Activated T-cell treated with anti-CD3 and anti-CD28 coated beads, Interleukin-2, amount 50 U/mL, for 72 hours (primary cell): Measurements from ENCODE around the gene JUP. TPM values are rescaled to one million over a fixed set of nuclear protein-coding genes. Genes with fewer than 3 reads are reported as not detected.
A peak's percentile ranks its signal among the peaks of the same experiment; 100 is the strongest.

Experiments used
- ATAC-seq, 2 donors: fragments of 150-1000 bp; cut with Tn5 transposase; replicated peaks in 1 of 2; 2 replicates each; pipeline ENCODE4 v1.10.0; 2021; ENCODE audit warnings: moderate library complexity in 2 of 2, mild to moderate bottlenecking in 1 of 2
- DNase-seq, 2 donors: peaks; one replicate each; pipeline ENCODE4 v3.0.0; 2021 to 2022; ENCODE audit warnings: mixed read lengths in 1 of 2
- H3K27ac Mint-ChIP-seq: one replicate; pipeline ENCODE4 v1.8.0; 2022; ENCODE audit warnings: mild to moderate bottlenecking, moderate library complexity, mixed read lengths
- H3K27me3 Mint-ChIP-seq: one replicate; pipeline ENCODE4 v1.8.0; 2022; ENCODE audit warnings: low read depth, mixed read lengths
- H3K36me3 Mint-ChIP-seq, 2 donors: one replicate each; pipeline ENCODE4 v1.8.0; 2022; ENCODE audit warnings: mixed read lengths in 2 of 2, mild to moderate bottlenecking in 1 of 2; ENCODE audit not compliant: insufficient read depth in 2 of 2
- H3K4me1 Mint-ChIP-seq: one replicate; pipeline ENCODE4 v1.8.0; 2022; ENCODE audit warnings: low read depth, mixed read lengths
- H3K4me3 Mint-ChIP-seq, 2 donors: one replicate each; pipeline ENCODE4 v1.8.0; 2022; ENCODE audit warnings: mild to moderate bottlenecking in 2 of 2, mixed read lengths in 2 of 2, moderate library complexity in 2 of 2
- H3K9me3 Mint-ChIP-seq, 2 donors: one replicate each; pipeline ENCODE4 v1.8.0; 2022; ENCODE audit warnings: mixed read lengths in 2 of 2
- total RNA-seq, 2 donors: library from RNA; stranded (reverse); gene quantifications; one replicate each; pipeline ENCODE4 v1.2.3, GENCODE V29; 2022

Gene JUP
- total RNA-seq, 2 donors from 2014 or later, result 0.86 to 0.99 TPM

DNA sequence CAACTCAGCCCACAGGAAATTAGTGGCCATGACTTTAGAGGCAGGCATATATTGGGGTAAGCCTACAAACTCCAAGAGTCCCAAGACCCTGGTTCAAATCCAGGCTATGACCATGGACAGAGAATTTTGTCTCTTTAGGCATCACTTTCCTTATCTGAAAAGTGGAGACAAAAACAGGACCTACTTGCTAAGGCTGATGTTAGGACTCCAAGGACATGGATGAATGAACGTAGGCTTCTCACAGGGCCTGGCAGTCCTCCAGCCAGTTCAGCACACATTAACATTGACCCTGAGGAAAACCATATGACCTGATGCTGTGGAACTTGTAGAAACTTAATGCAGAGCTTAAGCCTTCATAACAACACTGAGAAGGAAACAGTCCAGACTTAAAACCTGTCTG lies 27.7 kb upstream of the JUP start:
- Mint-ChIP-seq H3K36me3 (peaks cover 0 to 2% of the 10 kb centered on the region in 2 donors), H3K9me3 (no peaks in the 10 kb centered on the region), H3K27ac (no peak overlapping the region), H3K4me3 (no peak overlapping the region), H3K4me1 (peaks cover 32% of the 10 kb centered on the region), H3K27me3 (peaks cover 12% of the 10 kb centered on the region)
- ATAC-seq (no peak), DNase-seq (no peak)

DNA sequence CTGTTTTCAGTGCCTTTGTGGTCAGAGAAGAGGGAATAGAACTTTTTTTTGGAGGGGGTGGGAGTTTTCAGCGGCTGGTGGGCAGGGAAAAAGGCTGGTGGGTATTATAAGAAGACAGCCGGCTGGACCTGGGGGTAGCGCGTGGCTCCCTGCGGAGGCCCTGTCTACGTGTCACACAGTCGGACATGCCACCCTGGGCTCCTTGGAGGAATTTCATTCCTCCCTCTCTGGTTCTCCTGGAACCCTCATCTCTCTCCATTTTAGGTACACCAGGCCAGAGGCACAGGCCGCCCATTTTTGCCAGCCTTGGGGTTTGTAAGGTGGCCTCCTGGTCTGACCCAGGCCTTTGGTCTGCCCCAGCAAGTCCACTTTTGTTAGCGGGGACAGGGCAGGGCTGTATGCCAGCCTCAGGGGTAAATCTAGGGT lies 27.2 kb upstream of the JUP start:
- H3K4me3 Mint-ChIP-seq, result peak overlapping the region; percentile 51 to 98
- H3K27ac Mint-ChIP-seq, result no peak overlapping the region
- H3K4me1 Mint-ChIP-seq, result peaks cover 32% of the 10 kb centered on the region
- DNase-seq, result no peak
- peaks cover 12% of the 10 kb centered on the region for H3K27me3 Mint-ChIP-seq
- peaks cover 0 to 2% of the 10 kb centered on the region in 2 donors for H3K36me3 Mint-ChIP-seq
- no peaks in the 10 kb centered on the region for H3K9me3 Mint-ChIP-seq
- no peak for ATAC-seq

DNA sequence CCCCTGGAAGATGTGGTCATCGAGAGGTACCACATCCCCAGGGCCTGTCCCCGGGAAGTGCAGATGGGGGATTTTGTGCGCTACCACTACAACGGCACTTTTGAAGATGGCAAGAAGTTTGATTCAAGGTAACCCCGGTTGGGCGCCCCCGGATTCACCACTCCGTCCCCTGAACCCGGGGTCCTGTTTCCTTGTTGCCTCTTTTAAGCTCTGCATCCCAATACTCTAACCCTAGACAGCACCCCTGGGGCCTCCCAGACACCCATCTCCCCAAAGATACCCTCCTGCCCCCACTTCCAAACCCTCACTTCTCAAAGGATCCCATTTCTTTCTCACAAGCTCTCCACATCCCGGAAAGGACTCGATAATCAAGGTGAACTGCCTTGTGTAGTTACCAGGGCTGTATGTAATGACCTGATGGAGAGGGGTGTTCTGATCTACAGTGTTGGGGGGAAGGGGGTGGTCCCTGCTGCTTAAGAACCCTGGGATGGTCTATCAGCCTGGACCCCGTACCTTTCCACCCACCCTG lies 26.7 kb upstream of the JUP start:
- no peak for DNase-seq
- no peaks in the 10 kb centered on the region for H3K9me3 Mint-ChIP-seq

DNA sequence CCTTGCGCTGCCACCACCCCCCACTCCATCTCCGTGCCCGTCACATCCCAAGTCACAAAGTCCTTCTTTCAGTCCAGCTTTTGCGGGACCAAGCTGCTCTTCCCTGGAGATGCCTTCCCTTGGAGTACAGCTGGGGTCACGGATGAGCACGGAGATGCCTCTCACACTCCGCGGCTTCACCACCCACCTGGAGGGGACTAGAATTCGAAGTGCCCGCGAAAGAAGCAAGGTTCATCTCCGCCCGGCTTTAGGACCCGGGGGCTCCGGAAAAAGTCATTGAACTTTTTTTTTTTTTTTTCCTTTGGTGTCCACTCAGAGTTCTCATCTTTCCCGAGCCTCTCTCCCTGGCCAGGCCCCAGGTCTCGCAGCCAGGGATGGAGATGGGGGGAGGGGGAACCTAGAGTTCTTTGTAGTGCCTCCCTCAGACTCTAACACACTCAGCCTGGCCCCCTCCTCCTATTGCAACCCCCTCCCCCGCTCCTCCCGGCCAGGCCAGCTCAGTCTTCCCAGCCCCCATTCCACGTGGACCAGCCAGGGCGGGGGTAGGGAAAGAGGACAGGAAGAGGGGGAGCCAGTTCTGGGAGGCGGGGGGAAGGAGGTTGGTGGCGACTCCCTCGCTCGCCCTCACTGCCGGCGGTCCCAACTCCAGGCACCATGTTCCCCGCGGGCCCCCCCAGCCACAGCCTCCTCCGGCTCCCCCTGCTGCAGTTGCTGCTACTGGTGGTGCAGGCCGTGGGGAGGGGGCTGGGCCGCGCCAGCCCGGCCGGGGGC lies 26.1 kb upstream of the JUP start, which contains the start of gene FKBP10:
Gene FKBP10 (plus strand): TSS at position 624 of the 771 bp plus-strand sequence. CDS start 31 bp downstream, at position 655.
- Mint-ChIP-seq H3K4me1 (peaks cover 32% of the 10 kb centered on the region), H3K36me3 (peaks cover 0 to 2% of the 10 kb centered on the region in 2 donors), H3K4me3 (peak within 1 kb of the TSS; percentile 98 to 99), H3K9me3 (no peaks in the 10 kb centered on the region), H3K27ac (peak within 1 kb of the TSS; percentile 29), H3K27me3 (peaks cover 12% of the 10 kb centered on the region)
- DNase-seq (peak; percentile 54 to 58), ATAC-seq (peak; percentile 14 to 20)

More for the DNA sequence above, 26.7 kb upstream of the JUP start:
- Mint-ChIP-seq H3K27ac (no peak overlapping the region), H3K4me3 (peak overlapping the region; percentile 9 to 98), H3K36me3 (peaks cover 0 to 2% of the 10 kb centered on the region in 2 donors), H3K4me1 (peaks cover 32% of the 10 kb centered on the region), H3K27me3 (peaks cover 12% of the 10 kb centered on the region)
- no peak for ATAC-seq

DNA sequence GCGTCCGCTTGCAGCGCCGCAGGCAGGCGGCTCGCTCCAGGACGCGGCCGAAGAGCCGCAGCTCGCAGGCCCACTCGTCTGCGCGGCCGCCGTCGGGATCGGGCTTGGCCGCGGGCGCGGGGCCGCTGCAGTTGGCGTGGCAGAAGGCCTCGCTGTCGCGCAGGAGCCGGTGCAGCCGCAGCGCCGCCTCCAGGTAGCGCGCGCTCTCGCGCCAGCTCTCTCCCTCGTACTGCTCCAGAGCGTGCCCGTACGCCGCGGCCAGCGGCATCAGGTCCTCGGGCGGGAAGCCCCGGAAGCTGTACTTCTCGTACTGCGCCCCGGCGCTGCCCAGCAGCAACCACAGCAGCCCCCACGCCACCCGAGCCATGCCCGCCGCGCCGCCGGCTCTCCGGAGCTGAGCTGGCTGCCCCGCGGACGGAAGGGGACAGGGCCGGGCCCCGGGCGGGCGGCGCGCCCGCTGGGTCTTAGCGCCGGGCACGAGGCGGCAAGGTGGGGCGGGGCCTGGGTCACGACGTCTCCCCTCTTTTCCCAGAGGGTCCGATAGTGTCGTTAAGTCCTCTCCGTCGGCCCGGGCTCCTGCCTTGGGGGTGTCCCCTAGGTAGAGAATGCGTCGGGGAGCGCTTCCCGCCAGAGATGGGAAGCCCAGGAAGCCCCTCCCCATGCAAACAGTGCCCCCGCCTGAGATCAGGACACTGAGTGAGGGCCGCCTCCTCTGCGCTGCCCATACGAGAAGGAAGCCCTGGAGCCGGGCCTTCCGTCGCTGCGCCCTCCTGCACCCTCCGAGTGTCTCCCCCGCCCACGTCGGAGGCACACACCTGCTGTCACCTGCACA lies 25.3 kb upstream of the JUP start, which contains the start of gene P3H4:
Gene P3H4 (minus strand): TSS at position 401 of the 832 bp plus-strand sequence. CDS start 34 bp downstream, at position 367.
- peak within 1 kb of the TSS; percentile 98 to 99 for H3K4me3 Mint-ChIP-seq
- H3K27me3 Mint-ChIP-seq, result peaks cover 12% of the 10 kb centered on the region
- peak within 1 kb of the TSS; percentile 29 for H3K27ac Mint-ChIP-seq
- DNase-seq, result peak; percentile 81 to 83
- peak; percentile 89 to 90 for ATAC-seq
- H3K36me3 Mint-ChIP-seq, result peaks cover 0 to 2% of the 10 kb centered on the region in 2 donors
- H3K9me3 Mint-ChIP-seq, result no peaks in the 10 kb centered on the region
- H3K4me1 Mint-ChIP-seq, result peaks cover 32% of the 10 kb centered on the region

DNA sequence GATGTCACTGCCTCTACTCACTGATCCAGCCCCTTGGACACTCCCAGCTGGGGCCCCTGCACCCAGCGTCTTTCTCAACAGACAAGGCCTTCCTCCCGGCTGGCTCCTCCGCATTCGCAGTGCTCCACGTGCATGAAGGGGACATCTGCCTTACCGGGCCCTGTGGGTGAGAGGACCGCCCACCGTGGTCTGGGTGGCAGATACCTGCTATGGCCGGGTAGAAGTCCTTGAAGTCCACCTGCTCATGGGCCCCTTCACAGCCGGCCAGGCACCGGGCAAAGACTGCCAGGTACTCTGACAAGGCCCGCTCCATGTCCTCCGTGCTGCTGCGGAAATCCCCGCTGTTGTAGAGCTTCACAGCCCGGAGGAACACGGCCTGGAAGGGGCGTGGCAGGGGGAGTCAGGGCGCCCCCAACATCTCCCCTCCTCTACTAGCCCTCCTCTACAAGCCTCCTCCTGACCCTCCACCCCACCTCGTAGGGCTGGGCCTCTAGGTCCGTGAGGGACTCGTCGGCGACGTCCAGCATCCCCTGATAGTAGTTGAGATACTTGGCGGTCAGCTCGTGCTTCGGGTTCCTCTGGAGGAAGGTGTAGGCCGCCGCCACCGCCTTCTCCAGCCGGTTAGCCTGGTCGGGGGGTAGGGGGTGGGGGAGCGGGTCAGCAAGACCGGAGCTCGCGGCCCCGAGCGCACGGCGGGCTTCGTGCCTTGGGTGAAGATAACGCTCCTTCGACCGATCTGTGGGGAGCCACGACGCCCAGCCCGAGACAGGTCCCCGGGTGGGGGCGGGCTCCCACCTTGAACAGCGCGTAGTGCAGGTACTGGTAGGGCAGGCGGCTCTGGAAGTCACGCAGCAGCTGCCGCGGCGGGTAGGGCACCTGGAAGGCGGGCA lies 24.4 kb upstream of the JUP start:
- H3K36me3 Mint-ChIP-seq, result peaks cover 0 to 2% of the 10 kb centered on the region in 2 donors
- H3K27ac Mint-ChIP-seq, result no peak overlapping the region
- DNase-seq (no peak), ATAC-seq (peak; percentile 38 to 40)
- H3K4me1 Mint-ChIP-seq, result peaks cover 32% of the 10 kb centered on the region
- peaks cover 12% of the 10 kb centered on the region for H3K27me3 Mint-ChIP-seq
- peak overlapping the region; percentile 98 to 99 for H3K4me3 Mint-ChIP-seq
- no peaks in the 10 kb centered on the region for H3K9me3 Mint-ChIP-seq

DNA sequence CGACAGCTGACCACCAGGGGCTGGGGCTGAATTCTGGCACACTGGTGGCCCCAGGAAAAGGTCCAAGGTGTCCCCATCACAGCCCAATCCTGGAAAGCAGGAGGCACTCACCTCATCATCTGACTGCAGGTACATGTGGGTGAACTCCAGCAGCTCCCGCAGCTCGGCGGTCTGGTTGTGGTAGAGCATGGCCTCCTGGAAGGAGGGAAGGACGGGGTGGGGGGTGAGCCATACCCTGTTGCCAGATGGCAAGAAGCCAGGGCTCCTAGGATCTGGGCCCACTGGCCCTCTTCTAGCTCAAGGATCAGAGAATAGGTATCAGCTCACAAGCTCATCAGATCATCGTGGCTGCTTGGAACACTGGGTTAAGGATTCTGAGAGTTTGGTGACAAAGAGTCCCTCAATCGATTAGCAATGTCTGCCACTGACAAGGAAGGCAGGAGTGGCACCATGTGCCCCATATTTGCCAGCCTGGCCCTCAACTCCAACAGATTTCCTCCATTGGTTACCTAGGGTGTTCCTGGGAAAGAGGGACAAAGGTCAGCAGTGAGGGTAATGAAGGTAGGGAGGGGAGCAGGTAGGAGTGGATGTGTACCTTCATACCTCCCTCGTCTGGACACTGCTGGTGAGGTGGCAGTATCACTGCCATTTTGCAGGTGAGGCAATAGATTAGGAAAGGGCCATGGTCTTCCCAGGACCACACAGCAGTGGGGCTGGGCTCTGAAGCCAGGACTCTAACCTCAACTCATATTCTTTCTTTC lies 20.4 kb upstream of the JUP start:
- peaks cover 21% of the 10 kb centered on the region for H3K4me1 Mint-ChIP-seq
- H3K9me3 Mint-ChIP-seq, result no peaks in the 10 kb centered on the region
- H3K4me3 Mint-ChIP-seq, result no peak overlapping the region
- peaks cover 6% of the 10 kb centered on the region for H3K27me3 Mint-ChIP-seq
- no peak overlapping the region for H3K27ac Mint-ChIP-seq
- H3K36me3 Mint-ChIP-seq, result peaks cover 0 to 2% of the 10 kb centered on the region in 2 donors
- DNase-seq (no peak), ATAC-seq (no peak)

DNA sequence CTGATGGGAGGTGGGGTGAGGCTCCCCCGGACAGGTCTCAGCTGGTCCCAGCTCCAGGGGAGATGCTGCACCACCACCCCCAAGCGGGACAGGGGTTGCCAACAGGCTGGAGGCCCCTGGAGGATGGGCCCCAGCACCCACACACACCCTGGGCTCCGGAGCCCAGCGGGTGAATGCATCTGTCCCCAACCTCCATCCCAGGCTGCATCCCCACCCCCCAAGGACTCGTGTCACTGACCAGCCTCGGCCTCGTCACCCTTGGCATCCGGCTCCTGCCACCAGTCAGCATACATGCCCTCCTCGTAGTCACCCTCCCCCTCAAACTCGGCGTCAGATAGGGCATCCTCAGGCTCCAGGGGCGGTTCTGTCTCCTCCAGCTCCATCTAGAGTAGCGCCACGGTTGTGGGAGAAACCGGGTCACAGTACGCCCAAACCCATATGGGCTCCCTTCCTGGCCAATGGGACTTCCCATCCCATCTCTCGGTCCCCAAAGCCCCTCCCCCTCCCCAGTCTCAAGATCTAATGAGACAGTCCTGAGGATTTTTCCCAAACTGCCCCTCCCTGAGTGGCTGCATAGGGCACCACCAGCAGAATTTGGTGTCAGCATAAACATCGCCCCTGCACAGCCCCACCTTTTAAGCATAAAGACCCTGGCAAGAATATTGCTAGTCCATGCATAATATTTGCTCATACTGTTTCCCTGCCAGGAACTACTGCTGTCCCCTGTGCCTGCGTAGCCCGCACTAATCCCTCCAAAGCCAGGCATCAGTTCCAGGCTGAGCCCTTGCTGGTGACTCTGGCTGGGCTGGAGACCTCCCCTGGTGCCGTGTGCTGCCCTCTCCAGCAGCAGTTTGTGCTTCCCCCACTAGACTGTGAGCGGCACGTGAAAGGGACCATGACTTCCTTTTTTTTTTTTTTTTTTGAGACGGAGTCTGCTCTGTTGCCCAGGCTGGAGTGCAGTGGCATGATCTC lies 16.8 kb upstream of the JUP start:
- H3K27me3 Mint-ChIP-seq, result no peaks in the 10 kb centered on the region

DNA sequence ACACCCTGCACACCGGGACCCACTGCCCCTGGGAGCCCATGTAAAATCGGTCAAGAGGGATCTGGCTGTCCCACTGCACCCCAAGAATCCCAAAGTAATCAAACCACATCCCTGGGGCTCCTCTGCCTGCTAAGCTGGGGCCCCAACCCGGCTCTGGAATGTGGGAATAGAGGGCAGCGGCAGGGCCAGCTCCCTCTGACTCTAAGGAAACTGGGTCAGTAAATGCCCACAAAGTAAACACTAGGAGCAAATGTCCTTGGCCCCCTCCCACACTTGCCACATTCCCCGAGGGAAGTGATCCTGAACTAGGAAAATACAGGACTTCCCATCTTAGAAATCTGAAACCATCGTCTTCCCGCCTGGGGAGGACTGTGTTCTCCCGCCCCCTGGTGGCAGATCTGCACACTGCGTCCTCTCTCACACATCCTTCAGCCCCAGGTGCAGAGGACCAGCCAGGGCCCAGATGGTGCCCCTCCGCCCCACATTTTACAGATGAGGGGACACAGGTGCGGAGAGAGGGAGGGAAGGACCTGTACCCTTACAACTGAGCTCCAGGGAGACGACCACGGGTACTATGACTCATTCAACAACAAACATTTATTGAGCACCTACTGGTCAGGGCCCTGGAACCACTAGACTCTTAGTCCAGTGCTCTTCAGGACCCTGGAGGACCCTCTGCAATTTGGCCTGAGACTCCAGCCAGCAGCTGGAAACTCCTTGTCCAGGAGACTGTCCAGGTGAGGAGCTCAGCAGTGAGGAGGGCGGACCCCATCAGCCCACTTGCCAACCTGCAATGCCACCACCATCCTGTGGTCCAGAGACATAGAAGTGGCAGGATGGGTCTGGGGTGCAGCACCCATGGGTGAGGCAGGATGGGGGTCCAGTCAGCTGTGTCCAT lies 15.1 kb upstream of the JUP start:
- Mint-ChIP-seq H3K9me3 (no peaks in the 10 kb centered on the region), H3K4me1 (peaks cover 5% of the 10 kb centered on the region), H3K4me3 (no peak overlapping the region), H3K36me3 (no peaks in the 10 kb centered on the region), H3K27me3 (no peaks in the 10 kb centered on the region), H3K27ac (no peak overlapping the region)
- ATAC-seq (peak; percentile 81 to 86), DNase-seq (peak; percentile 74 to 81)

More for the DNA sequence above, 16.8 kb upstream of the JUP start:
- Mint-ChIP-seq H3K27ac (no peak overlapping the region), H3K36me3 (no peaks in the 10 kb centered on the region), H3K4me3 (no peak overlapping the region), H3K9me3 (no peaks in the 10 kb centered on the region), H3K4me1 (peaks cover 5% of the 10 kb centered on the region)
- DNase-seq (no peak), ATAC-seq (no peak)

DNA sequence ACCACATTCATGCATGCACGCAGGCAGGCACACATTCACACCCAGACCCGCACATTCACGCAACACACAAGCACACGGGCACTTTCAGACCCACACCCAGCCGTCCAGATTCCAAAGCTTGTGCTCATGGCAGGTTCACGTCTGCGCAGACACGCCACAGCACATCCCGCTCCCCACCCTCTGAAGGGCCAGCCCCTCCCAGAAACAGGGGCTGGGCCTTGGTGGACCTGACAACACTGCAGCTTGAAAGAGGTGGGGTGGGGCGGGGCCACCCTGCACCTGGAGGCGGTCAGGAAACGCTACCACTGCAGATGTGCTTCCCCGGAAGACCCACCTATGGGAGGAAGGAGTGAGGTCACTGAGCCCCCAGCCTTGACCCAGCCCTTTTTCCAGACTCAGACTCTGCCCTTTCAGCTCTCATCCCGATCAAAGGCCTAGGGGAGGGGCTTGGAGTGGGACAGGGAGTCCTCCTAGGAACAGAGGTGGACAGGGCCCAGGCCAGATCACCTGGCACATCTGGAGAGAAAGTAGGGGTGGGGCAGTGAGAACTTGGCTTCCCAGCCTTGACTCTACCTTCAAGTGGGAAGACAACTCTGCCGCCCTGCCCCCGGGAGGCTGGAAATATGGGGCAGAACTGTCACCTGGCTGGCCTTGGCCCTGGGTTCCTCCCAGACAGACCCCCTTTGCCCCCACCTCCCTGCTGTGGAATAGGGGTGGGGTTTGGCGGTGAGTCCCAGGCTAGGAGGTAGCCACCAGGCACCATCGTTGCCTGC lies 14.3 kb upstream of the JUP start:
- H3K4me3 Mint-ChIP-seq, result no peak overlapping the region
- H3K36me3 Mint-ChIP-seq, result no peaks in the 10 kb centered on the region
- peaks cover 5% of the 10 kb centered on the region for H3K4me1 Mint-ChIP-seq
- ATAC-seq (peak; percentile 7 to 28), DNase-seq (no peak)
- H3K27ac Mint-ChIP-seq, result no peak overlapping the region
- no peaks in the 10 kb centered on the region for H3K9me3 Mint-ChIP-seq
- no peaks in the 10 kb centered on the region for H3K27me3 Mint-ChIP-seq
